Kidney glomerular epithelial cell (primary cell): ENCODE measurements around the gene DCUN1D3.
"Not testable (repeated sequence)": the region's sequence is repeated elsewhere in the genome, so short reads cannot be mapped to it uniquely, and the experiment has no call there.

ENCODE experiments used
- DNase-seq: peaks from one replicate; lab custom pipeline; 2025; lab: John Stamatoyannopoulos, UW

The DCUN1D3 gene

DNA sequence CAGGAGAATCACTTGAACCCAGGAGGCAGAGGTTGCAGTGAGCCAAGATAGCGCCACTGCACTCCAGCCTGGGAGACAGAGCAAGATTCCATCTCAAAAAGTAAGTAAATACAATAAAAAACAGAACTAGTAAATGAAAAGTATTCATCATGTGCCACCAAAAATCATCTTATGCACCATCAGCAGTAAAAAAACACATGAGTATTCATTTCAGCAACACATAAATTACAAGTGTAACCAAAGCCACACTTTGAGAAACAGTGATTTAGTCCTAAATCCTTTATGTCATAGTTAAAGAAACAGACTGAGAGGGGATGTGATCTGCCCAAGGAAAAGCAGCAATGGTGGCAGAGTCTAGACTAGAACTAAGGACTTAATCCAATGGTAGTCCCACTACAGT, 13.0 kb downstream of the DCUN1D3 start:
- no peak for DNase-seq

DNA sequence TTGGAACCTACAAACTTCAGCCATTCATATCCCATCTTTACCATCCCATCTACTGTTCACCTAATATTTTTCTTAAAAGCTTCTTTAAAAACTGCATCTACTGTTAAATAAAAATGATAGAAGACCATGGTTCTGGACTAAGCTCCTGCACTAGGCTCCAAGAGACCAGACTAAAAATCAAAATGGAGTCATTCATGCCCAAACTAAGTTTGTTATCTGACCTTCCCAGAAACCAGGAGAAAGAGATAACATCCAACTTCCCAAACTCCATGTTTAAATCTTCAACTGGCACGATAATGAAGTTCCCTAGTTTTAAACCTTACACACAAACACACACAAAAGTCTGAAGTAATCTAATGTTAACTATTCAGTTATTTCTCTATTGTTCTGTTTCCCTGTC, 13.8 kb downstream of the DCUN1D3 start:
- DNase-seq, result no peak

DNA sequence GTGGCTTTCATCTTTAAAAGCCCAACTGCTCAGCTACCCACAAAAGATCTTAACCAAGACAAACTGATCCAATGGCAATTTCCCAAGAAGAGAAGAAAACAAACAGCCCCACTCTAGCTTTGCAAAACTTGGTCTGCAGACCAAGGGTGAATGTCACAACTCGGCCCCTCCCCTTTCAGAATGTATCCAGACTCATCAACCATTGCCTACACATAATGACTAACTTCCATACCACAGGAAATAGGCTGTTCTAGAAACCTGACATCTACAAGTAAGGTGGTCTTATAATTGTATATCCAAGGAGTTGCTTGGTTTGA, 16.0 kb downstream of the DCUN1D3 start:
- no peak for DNase-seq

DNA sequence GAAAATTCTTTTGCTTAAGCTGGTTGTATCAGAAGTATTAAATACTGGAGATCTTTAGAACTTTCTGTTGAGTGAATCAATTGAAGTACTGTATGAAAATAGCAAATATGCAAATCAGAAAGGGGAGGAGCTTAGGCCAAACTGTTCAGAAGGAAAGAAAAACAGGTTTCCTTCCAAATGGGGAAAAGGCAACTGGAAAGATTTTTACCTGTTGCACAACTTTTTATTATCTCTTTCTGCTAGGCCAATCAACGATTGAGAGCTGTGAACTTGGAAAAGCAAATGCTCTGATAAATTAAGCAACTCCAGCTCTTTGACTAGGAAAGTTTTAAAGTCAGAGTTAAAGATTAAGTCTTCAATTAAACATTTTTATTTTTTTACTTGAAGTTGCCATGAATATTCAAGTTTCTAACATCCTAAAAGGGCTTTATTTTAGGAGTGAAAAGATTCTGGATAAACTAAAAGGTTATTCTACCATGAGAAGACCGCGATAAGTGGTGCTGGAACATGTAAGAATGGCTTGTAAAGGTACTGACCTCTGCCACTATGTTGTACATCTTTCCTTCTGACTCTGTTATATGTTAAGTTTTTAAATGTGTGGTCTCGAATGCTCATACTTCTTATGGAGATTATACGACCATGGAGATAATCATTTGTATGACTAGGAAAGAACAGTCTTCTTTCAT, 16.5 kb downstream of the DCUN1D3 start:
- no peak for DNase-seq

DNA sequence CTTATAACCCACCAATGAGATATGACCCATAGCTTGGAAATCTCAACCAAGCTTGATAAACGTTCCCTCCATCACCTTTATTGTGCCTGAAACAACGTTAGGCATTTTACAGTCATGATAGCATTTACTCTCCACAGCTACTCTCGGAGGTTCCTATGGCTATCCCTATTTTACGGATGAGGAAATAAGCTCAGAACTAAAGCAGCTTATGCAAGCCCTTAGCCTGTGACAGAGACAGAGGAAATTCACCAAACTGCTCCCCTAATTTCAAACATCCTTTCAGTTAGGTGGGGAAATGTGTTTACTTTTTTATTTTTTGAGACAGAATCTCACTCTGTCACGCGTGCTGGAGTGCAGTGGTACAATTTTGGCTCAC, 18.7 kb downstream of the DCUN1D3 start:
- DNase-seq, result no peak

DNA sequence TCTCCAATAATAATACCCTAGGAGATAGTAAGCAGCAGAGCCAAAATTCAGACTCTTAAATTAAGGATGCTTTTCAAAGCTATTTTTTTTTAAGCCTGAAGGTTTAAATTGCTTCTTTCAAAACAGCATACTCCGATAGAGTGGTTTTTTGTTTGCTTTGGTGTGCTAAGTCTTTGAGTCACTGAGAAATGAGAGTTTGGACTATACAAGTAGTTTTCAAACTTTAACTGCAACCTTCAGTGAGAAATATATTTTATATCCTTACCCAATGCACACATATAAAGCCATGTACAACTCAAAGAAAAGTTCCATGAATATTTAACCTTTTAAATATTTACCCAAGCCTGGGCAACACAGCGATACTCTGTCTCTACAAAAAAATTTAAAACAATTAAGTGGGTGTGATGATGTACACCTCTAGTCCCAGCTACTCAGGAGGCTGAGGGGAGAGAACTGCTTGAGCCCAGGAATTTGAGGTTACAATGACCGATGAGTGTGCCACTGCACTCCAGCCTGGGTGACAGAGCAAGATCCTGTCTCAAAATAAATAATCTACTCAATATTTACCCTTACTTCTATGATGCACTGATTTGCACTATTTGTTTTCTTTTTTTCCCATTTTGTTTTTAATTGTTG, 19.2 kb downstream of the DCUN1D3 start:
- DNase-seq, result no peak

DNA sequence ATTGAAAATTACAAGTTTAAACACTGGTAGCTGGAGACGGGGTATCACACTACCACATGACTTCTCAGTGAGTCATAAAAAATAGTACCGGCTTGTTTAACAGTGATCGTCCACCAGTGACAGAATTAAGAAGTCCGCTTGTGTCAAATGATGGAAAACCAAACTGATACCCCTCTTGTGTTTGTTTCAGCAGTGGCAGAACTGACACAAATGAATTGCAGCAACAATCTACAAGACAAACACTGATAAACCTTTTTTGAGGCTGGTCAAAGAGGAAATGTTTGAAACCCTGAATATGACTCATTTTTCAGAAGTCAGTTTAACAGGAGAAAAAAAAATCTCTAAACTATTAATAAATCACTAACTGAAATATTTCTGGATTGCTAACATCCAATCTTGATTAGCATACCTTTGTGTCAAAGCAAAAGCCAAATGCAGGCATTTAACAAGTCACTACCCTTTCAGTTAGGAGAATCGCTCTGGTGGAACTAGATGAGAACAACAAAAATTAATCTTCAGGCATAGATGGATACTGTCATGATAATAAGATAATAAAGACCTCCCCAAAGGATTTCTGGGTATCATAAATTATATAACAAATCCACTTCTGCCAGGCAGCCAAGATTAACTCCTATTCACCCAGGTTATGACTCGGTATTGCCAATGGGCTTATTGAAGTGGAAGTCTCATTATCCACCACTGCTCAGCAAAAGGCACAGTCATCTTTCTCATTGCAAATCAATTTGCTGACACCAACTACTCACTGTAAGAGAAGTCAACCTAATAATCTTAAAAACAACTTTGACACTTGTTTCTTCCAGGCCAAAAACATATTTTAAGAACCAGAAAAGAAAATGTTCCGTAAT, 20.8 kb downstream of the DCUN1D3 start:
- peak; percentile 92 for DNase-seq

DNA sequence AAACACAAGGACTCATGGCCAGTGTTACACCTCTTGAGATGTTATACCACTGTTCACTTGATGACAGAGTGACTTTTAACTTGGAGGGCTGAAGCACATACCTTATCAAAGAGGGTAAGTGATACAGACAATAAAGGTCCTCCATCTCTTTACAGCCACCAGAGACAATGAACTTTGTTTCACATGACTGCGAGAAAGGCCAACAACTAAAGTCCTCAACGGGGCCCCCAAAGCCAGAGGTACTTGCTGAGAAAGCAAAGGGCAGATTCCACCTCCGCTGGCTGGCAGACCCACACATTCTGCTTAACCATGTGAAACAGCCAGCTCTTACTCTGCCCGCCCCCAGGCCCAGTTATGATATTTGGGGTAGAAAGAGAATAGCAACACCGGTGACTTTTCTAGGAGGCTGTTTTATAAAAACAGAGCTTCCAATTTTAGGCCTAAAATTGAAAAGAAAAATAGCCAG, 21.4 kb downstream of the DCUN1D3 start:
- DNase-seq, result peak; percentile 91

DNA sequence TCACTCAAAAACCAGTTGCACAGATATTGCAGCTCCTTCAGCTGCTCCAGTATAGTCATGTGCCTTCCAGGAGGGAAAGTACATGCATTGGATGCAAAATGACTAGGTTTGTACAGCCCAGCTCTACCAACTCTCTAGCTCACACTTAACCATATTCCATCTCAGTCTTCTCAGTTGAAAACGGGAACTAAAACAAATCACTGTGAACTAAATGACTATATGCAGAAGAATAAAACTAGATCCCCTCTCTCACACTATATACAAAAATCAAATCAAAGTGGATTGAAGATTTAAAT, 24.9 kb downstream of the DCUN1D3 start:
- DNase-seq, result no peak

DNA sequence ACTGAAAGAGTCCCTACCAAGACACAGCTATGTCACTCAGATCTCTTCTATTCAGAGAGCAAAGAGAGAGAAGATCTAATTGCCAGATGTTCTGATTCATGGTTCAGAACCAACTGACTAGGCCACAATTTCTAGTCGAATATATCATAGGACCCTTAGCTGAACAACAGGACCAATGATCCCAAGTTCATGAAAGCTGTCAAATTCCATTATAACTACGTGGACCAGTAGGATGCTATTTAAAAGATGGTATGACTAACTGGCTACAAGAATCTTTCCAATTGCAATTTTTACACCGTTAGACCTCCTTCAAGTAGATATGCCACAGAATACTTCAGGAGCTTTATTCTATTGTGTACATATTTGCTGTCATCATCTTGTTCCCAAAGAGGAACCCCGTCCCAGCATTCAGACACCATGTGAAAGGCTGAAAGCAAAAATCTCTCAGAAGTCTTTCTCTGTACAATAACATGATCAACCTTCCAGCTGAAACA, 26.0 kb downstream of the DCUN1D3 start:
- no peak for DNase-seq

DNA sequence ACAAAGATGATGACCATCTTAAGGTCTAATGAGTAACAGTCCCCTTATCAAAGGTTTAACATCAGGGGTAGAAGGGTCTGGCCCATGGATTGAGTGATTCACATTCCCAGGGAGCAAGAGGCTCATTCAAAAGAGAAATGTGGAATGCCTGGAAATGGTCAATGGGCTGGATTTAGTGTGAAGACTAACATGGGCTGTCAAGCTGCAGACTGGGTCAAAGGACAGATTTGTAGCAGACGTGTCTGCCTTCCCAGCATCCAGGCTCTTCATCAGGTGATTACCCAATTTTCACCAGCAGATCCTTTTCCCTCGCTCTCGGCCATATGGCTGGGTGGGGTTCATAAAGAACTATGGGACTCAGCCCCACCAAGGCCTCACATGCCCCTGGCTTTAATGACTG, 26.8 kb downstream of the DCUN1D3 start:
- no peak for DNase-seq

DNA sequence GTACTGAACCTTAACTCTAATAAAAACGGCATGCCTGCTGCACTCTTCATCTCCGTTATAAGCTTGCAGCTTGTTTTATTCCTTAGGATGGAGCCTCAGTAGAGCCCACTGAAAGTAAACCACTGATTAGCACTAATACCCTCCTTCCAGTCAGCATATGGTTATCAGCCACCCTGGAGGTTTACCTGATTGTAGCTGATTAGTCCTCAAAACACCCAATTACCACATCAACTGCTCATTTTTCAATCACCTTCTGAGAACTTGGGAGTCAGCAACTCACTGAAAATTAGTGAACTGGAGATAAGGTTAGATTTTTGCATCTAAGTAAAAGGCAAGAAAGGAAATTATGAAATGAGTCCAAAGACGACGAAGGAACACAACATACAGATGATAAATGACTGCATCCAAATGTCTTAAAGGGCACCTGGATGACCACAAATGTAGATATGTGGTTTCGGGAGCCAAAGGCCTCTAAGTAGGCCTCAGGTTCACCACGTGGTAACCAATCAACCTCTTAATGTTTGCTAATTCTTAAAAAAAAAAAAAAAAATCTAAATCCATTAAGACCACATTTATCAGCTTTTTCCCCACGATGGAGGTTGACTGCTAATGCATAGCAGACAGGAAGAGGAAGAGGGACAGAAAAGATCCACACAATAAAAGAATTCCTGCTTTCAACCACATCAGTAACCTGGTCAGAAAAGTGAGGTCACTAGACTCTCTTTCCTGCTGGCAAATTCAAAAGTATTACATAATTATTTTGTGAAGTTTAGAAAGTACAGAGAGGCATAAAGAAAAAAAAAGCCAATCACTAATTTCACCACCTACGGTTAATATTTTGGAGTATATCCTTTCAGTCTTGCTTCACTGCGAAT, 28.0 kb downstream of the DCUN1D3 start:
- no peak for DNase-seq

DNA sequence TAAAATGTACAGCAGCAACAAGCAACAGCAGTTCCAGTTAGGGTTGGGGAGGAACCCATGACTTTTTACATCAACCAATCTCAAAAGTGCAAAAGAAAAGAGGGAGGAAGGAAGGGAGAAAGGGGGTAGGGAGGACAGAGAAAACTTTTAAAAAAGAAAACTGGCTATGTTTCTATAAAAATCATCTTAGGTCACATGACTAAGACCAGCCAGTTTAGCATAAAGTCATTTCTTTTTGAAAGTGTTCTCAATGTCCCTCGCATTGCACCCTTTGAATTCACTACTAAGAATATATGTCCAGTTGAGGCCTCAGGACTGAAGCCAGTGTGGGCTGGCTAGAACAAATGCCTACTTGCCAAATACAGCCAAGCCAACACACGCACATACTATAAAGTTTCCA, 28.9 kb downstream of the DCUN1D3 start:
- DNase-seq, result no peak

DNA sequence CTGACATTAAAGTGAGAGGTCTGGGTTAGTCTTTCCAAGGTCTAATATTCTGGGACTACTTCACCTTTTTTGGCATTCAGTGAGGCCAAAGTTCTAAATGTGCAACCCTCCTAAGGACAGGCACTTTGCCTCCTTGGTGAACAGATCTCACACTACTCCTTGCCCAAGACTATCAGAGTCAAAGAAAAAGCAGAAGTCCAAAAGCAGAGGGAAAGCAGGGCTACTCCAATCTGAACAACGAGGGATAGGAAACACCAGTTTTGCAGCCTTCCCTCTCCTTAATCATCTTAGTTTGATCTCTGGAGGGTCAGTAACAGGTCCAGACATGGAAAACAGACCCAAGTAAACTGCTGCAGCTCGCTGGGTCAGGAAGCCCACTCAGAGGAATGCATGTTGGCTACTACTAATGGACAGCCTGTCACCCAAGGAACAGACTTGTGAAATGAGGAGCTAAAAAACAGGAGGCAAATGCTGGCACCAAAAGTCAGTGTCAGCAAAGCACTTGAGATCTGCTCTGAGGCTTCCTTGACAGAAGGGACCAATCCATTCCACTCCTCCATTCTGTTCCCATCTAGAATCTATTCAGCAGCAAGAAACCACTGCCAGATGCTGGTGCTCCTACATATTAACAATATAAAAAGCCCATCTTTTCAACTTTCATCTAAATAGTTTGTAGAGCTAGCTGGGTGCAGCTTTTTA, 29.9 kb downstream of the DCUN1D3 start:
- DNase-seq, result no peak

DNA sequence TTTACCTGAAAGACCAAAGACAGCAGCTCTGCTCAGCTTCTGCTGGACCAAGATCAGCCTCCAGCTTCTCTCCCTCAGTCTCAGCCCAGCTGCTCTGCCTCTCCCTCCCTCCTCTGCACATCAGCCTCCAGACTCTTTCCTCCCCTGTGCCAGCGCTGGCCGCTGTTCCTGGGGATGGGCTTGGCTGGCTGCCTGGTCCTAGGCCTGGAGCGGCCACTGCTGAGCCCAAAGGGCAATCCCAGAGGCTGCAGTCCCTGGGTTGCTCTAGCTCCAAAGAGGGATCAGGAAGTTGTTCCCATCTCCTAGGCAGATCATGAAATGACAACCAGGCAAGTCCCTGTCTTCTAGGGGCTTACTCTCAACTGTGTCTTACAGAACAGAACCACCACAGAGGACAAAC, 31.3 kb downstream of the DCUN1D3 start:
- DNase-seq, result no peak

DNA sequence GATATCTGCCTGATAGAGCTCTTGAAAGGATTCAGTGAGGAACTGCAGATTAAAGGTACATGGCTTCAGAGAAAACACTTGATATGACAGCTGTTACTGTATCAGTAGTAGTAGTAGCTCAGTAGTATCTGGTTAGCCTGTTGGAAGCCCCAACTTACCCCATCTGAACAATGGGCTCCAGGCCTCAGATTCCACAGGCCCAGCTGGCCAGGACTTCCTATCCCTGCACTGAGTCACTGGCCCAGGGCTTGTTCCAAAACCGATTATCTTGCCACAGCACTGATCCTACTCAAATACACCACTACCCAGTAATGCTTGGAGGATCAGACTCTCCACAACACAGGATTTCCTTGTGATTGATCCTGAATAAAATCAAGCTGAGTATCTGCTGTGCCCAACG, 32.6 kb downstream of the DCUN1D3 start:
- no peak for DNase-seq

DNA sequence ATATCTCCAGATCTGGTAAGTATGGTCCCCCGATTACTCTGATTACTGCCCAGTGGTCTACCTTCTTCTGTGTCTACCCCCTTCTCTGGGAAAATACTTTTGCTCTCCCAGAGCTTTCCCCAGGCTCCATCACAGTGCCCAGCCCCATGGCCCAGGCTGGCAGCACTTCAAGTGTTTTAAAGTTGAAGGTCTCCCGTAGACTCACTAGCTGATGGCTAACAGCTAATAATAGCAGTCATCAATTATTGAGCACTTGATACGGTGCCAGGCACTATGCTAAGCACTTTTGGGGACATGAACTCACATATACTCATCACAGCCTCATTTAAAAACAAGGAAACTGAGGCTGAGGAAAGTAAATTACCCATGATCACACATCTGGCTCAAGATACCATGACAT, 33.4 kb downstream of the DCUN1D3 start:
- no peak for DNase-seq

DNA sequence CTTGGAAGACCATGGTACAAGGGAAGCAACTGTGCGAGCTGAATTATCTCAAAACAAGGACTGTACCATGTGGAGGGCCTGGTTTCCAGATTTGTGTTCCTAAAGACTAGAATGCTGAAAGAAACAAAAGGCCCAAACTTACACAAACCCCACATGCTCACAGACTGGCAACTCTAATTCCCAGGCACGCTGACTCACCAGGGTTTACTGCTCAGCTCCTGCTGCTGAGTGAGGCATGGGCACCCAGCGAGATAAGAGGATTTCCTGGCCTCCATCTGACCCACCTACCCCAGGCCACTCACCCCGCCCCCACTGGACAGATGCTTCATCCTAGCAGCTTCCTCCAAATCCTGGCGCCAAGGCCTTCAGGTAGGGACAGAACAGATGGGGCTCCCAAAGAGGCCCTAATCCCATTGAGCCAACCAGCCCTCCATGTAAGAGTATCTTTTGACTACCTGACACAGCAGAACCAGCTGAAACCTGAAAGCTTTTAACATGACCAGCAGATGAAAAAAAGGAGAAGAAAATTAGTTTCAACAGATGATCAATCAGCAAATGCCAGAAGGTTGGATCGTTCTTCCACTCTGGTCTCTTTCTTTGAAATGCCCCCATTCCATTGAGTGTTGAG, 33.9 kb downstream of the DCUN1D3 start:
- DNase-seq, result peak; percentile 80

DNA sequence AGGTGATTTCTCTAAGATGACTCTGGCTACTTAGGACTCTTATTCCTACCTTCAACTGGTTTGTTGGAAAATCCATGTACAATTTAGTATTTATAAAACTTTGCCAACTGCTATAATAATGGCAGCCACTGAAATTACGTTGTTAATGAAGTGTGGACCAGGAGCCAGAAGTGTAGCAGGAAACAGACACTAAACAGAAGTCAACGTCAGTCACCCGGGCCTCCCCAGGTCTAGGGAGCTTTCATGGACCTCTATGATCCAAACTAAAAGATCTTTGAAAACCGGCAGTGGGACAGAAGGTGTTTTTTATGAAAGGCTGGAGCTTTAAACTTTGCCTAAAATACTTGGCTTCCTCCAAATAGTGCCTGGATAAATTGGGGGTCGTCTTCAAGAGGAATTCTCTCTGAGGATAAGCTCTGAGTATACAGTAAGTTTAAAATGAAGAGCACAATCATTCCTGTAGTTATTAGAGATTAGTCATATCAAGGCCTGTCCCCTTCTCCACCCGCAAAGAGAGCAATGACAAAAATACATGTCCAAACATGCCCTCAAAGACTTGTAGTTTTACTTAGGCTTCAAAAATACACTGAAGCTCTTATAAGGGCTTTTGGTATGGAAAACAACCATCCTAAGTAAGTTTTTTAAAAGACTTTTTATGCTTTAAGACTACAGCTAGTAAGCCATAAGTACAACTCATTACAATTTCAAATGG, 34.6 kb downstream of the DCUN1D3 start:
- DNase-seq, result no peak

DNA sequence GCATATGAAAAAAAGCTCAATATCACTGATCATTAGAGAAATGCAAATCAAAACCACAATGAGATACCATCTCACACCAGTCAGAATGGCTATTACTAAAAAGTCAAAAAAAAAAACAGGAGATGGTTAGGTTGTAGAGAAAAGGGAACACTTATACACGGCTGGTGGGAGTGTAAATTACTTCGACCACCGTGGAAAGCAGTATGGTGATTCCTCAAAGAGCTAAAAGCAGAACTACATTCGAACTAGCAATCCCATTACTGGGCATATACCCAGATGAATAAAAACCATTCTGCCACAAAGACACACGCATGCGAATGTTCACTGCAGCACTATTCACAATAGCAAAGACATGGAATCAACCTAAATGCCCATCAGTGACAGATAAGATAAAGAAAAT, 35.8 kb downstream of the DCUN1D3 start:
- DNase-seq, result not testable (repeated sequence)
